Omental fat pad (tissue), 4 donors: Measurements from ENCODE around the gene DTX4. TPM values are rescaled to one million over a fixed set of nuclear protein-coding genes. Genes with fewer than 3 reads are reported as not detected.

Source experiments
- ATAC-seq: fragments of 150-250 bp; one replicate; pipeline ENCODE4 v1.9.1; 2016; ENCODE audit warnings: mild to moderate bottlenecking, moderate library complexity; ENCODE audit not compliant: low FRiP score
- DNase-seq: peaks from one replicate; pipeline ENCODE4 v3.0.0-alpha.2; 2019; ENCODE audit warnings: low spot score
- CTCF ChIP-seq, 3 donors: fragments of 450-650 bp; IDR thresholded peaks; one replicate each; pipeline ENCODE4 v1.5.1; 2016 to 2017; ENCODE audit warnings: antibody characterized with exemption in 3 of 3, mild to moderate bottlenecking in 3 of 3, moderate library complexity in 2 of 3
- total RNA-seq, 4 donors: library from RNA; depleted of rRNA; stranded (reverse); fragments of >200 nt; gene quantifications; one replicate each; pipeline ENCODE4 v1.1.0, GENCODE V29; 2016

The DTX4 gene
- total RNA-seq, 4 donors from 2014 or later: 12.0 to 75.6 (median 24.2) TPM

- DNase-seq: no peak
- no peak for ATAC-seq
- TF ChIP-seq CTCF (IDR thresholded peaks at IDR 0.05): no peak
Observed at GRCh38 chr11:59154610-59155009, 17.3 kb upstream of the DTX4 start.

- no peak for DNase-seq
- TF ChIP-seq CTCF (IDR thresholded peaks at IDR 0.05): no peak
- ATAC-seq: no peak
Observed at GRCh38 chr11:59157433-59157832, 14.5 kb upstream of the DTX4 start.

GRCh38 chr11:59158206-59159068 lies 13.5 kb upstream of the DTX4 start:
- TF ChIP-seq CTCF (IDR thresholded peaks at IDR 0.05): peak in 1 of 3 donors; percentile 14
- ATAC-seq (no peak), DNase-seq (no peak)

GRCh38 chr11:59164028-59164427 lies 7.9 kb upstream of the DTX4 start:
- DNase-seq (no peak), ATAC-seq (no peak)
- no peak for TF ChIP-seq CTCF (IDR thresholded peaks at IDR 0.05)

GRCh38 chr11:59172345-59173079 lies 580 bp downstream of the DTX4 start:
- DNase-seq (no peak), ATAC-seq (peak; percentile 5)
- no peak for TF ChIP-seq CTCF (IDR thresholded peaks at IDR 0.05)

GRCh38 chr11:59173080-59173963 lies 1.4 kb downstream of the DTX4 start:
- no peak for TF ChIP-seq CTCF (IDR thresholded peaks at IDR 0.05)
- DNase-seq: no peak
- ATAC-seq: peak; percentile 4
